Measurements from ENCODE around the gene GRAP. TPM values are rescaled to one million over a fixed set of nuclear protein-coding genes. Genes with fewer than 3 reads are reported as not detected.

GRAP gene
- total and polyA plus RNA-seq, 9 of the 15 experiments (the other 6 are each of a cell fraction or from before 2014, with no cell fraction given), result 0.07 to 0.41 (median 0.19) TPM; not detected in 5

- TF ChIP-seq FOXO4 (CRISPR knock-in tag; IDR thresholded peaks at IDR 0.05) (no peak), ZNF175 (CRISPR knock-in tag; IDR thresholded peaks at IDR 0.05; ENCODE audit: low read depth) (no peak), CHD7 (IDR thresholded peaks at IDR 0.05; ENCODE audit: low read depth, low read length) (no peak), MEIS2 (IDR thresholded peaks at IDR 0.05; ENCODE audit: partially characterized antibody) (no peak), CREM (IDR thresholded peaks at IDR 0.05; ENCODE audit: low read depth) (no peak), SUPT5H (IDR thresholded peaks at IDR 0.05) (no peak), ZNF583 (CRISPR knock-in tag; IDR thresholded peaks at IDR 0.05) (no peak), JUNB (CRISPR knock-in tag; conservative IDR thresholded peaks at IDR 0.05) (no peak)
These were observed 32.0 kb downstream of the GRAP start (continued) for GRCh38 chr17:19014628-19015215.

All from K562 (cell line).